Gastroesophageal sphincter (tissue), 3 donors: ENCODE results near the gene FAM43A.

Experiments
- CTCF ChIP-seq, 4 experiments: fragments of 200-600 bp in 2 of 4; fragments of 450-650 bp in 2 of 4; sonication (generic) in 1 of 4; IDR thresholded peaks; one replicate each; pipeline ENCODE4 v1.5.1; 2017 to 2019; ENCODE audit warnings: antibody characterized with exemption in 4 of 4, mild to moderate bottlenecking in 2 of 4, moderate library complexity in 2 of 4
- EP300 ChIP-seq: sonication (generic); formaldehyde crosslinking; IDR thresholded peaks from one replicate; pipeline ENCODE4 v1.6.1; 2017; ENCODE audit warnings: antibody characterized with exemption, mild to moderate bottlenecking

- TF ChIP-seq CTCF (IDR thresholded peaks at IDR 0.05) (no peak), EP300 (no peak)
These were observed 12.8 kb upstream of the FAM43A start for GRCh38 chr3:194672876-194673275.
